Heart left ventricle (tissue), 16 donors: ENCODE data around the gene C3orf38. TPM values are rescaled to one million over a fixed set of nuclear protein-coding genes. Genes with fewer than 3 reads are reported as not detected.
"Not testable (repeated sequence)": the region's sequence is repeated elsewhere in the genome, so short reads cannot be mapped to it uniquely, and the experiment has no call there.

ENCODE experiments used
- ATAC-seq, 4 donors: fragments of 200-7000 bp; cut with Tn5 transposase; one replicate each; pipeline ENCODE4 v1.9.1; 2020 to 2022; ENCODE audit warnings: moderate library complexity in 4 of 4, mild to moderate bottlenecking in 3 of 4, moderate number of reproducible peaks in 1 of 4
- DNase-seq, 5 donors: peaks; one replicate each; pipeline ENCODE4 v3.0.0-alpha.2; 2020
- H3K27ac ChIP-seq, 12 donors: fragments of 200-600 bp; sonication (generic) in 4 of 12; one replicate each; pipeline versions ENCODE4 v1.5.0 to v1.8.0; 2016 to 2022; ENCODE audit warnings: mild to moderate bottlenecking in 2 of 12
- H3K27me3 ChIP-seq, 9 donors: fragments of 200-600 bp; sonication (generic) in 2 of 9; one replicate each; pipeline versions ENCODE4 v1.5.1 to v1.8.0; 2016 to 2022; ENCODE audit warnings: mild to moderate bottlenecking in 3 of 9
- H3K36me3 ChIP-seq, 9 donors: fragments of 200-600 bp; sonication (generic) in 2 of 9; one replicate each; pipeline versions ENCODE4 v1.5.0 to v1.8.0; 2018 to 2022; ENCODE audit warnings: mild to moderate bottlenecking in 2 of 9
- H3K4me1 ChIP-seq, 12 donors: fragments of 200-600 bp; sonication (generic) in 4 of 12; one replicate each; pipeline versions ENCODE4 v1.5.0 to v1.8.0; 2016 to 2022; ENCODE audit warnings: mild to moderate bottlenecking in 3 of 12
- H3K4me3 ChIP-seq, 12 donors: fragments of 200-600 bp; sonication (generic) in 4 of 12; one replicate each; pipeline versions ENCODE4 v1.5.0 to v1.8.0; 2017 to 2022; ENCODE audit warnings: mild to moderate bottlenecking in 9 of 12, moderate library complexity in 4 of 12
- H3K9me3 ChIP-seq, 12 donors: fragments of 200-600 bp; sonication (generic) in 4 of 12; one replicate each; pipeline versions ENCODE4 v1.5.0 to v1.8.0; 2016 to 2022; ENCODE audit warnings: mild to moderate bottlenecking in 1 of 12
- CTCF ChIP-seq, 12 donors: fragments of 200-600 bp; sonication (generic) in 4 of 12; IDR thresholded peaks; one replicate each; pipeline versions ENCODE4 v1.5.0 to v1.8.0; 2018 to 2022; ENCODE audit warnings: antibody characterized with exemption in 12 of 12, mild to moderate bottlenecking in 5 of 12
- POLR2A ChIP-seq, 2 donors: fragments of 450-650 bp; IDR thresholded peaks; one replicate each; pipeline ENCODE4 v1.6.1; 2017; ENCODE audit warnings: antibody characterized with exemption in 2 of 2, mild to moderate bottlenecking in 2 of 2, moderate library complexity in 2 of 2
- whole genome bisulfite sequencing, 4 donors: extraction: QIAGEN DNeasy Blood & Tissue Kit in 2 of 4; methylation state at CpG; one replicate each; pipeline versions ENCODE4 v1.1.5 to v1.1.7; 2013 to 2018; 5-methylcytosine and 5-hydroxymethylcytosine counted together
- intact Hi-C, 10 donors: fragments of 100-400 bp; cut with DNase I; formaldehyde crosslinking; loops; one replicate each; pipeline versions ENCODE4 v1.11.1 to v1.14.2; 2022
- polyA plus RNA-seq, 2 donors: library from polyadenylated mRNA; stranded (reverse); fragments of 200-250 nt; gene quantifications; one replicate each; pipeline ENCODE4 v1.2.3, GENCODE V29; 2013
- total RNA-seq, 9 donors: library from RNA; depleted of rRNA in 2 of 9; stranded (reverse); fragments of >200 nt in 2 of 9; fragmentation: NEBNext Ultra II Directional in 3 of 9; extraction: Animal tissue kit (Norgen Biotek cat#: 25700) in 3 of 9; gene quantifications; one replicate each; pipeline versions ENCODE4 v1.1.0 to v1.2.4, GENCODE V29; 2016 to 2023
- donor health status: ischemic (EF 13 %, LVEDD 7.1; RV severe dilation, severe dysfunction).
- donor health status: healthy with polysubstance abuse.
- donor health status: DM: no; HTN: yes; CAD: no.
- donor health status: DM: no; HTN: no; CAD: no.
- donor health status: ischemic (EF 25% LVEDD 6.9; RV normal size, moderate dysfunction).
- donor health status: ischemic (EF 25% LVEDD 5.7; RV mildly dilated, moderate dysfunction).
- donor health status: healthy.
- donor health status: DM: yes; HTN: yes; CAD: no.
- donor health status: ischemic (EF 35%, LVEDD 5.7; RV mildly dilated, moderate dysfunction).
- donor health status: nonischemic (EF 11% LVEDD 7.7; RV severe dilation, severe dysfunction).
- donor health status: DM: yes; HTN: yes; CAD: no.
- donor health status: PGD.
- donor health status: ischemic (EF 29% LVEDD 5.4; RV normal size, mild dysfunction).
- donor health status: nonischemic (EF 23%, LVEDD 6.1; RV moderate dilation, normal function).

Gene C3orf38
- total and polyA plus RNA-seq, 11 donors: 4.3 to 21.5 (median 12.8) TPM

- H3K9me3 ChIP-seq: no peaks in the 10 kb centered on the region
- H3K27me3 ChIP-seq: no peaks in the 10 kb centered on the region
- DNase-seq (no peak), ATAC-seq (no peak)
- TF ChIP-seq CTCF (IDR thresholded peaks at IDR 0.05): no peak
- TF ChIP-seq POLR2A (IDR thresholded peaks at IDR 0.05): no peak
- H3K4me3 ChIP-seq: no peak overlapping the region
- WGBS, 4 donors: 90 to 94% (median 93%) methylated on average over 6 of the region's 6 CpGs
- intact Hi-C loops: no loop called here
- H3K4me1 ChIP-seq: no peaks in the 10 kb centered on the region
- H3K36me3 ChIP-seq: peaks cover 0 to 19% (median 3%) of the 10 kb centered on the region in 9 donors
- H3K27ac ChIP-seq: no peak overlapping the region
Observed at GRCh38 chr3:88167173-88167572, 17.4 kb downstream of the C3orf38 start.

GRCh38 chr3:88167704-88168103, 17.9 kb downstream of the C3orf38 start:
- 94 to 98% (median 96%) methylated on average over 2 of the region's 2 CpGs for WGBS, 4 donors
- Histone ChIP-seq H3K9me3 (no peaks in the 10 kb centered on the region), H3K4me1 (no peaks in the 10 kb centered on the region), H3K4me3 (no peak overlapping the region), H3K27ac (no peak overlapping the region), H3K27me3 (no peaks in the 10 kb centered on the region), H3K36me3 (peaks cover 0 to 15% (median 0%) of the 10 kb centered on the region in 9 donors)
- intact Hi-C loops: no loop called here
- DNase-seq (no peak), ATAC-seq (no peak)
- no peak for TF ChIP-seq POLR2A (IDR thresholded peaks at IDR 0.05)
- TF ChIP-seq CTCF (IDR thresholded peaks at IDR 0.05): no peak

GRCh38 chr3:88168171-88168570, 18.4 kb downstream of the C3orf38 start:
- Histone ChIP-seq H3K36me3 (peaks cover 0 to 11% (median 0%) of the 10 kb centered on the region in 9 donors), H3K27me3 (no peaks in the 10 kb centered on the region), H3K9me3 (no peaks in the 10 kb centered on the region), H3K27ac (no peak overlapping the region), H3K4me1 (no peaks in the 10 kb centered on the region), H3K4me3 (no peak overlapping the region)
- TF ChIP-seq POLR2A (IDR thresholded peaks at IDR 0.05) (no peak), CTCF (IDR thresholded peaks at IDR 0.05) (no peak)
- ATAC-seq (no peak), DNase-seq (no peak)
- intact Hi-C loops: no loop called here
- WGBS, 4 donors: 80 to 86% (median 84%) methylated on average over 5 of the region's 5 CpGs

GRCh38 chr3:88180398-88180999, 30.7 kb downstream of the C3orf38 start:
- Histone ChIP-seq H3K4me3 (no peak overlapping the region), H3K9me3 (peaks cover 0 to 4% (median 0%) of the 10 kb centered on the region in 12 donors), H3K27me3 (no peaks in the 10 kb centered on the region), H3K4me1 (no peaks in the 10 kb centered on the region), H3K27ac (no peak overlapping the region), H3K36me3 (no peaks in the 10 kb centered on the region)
- DNase-seq: no peak
- intact Hi-C loops: loop anchor here in 3 of 10 donors (5.0 to 10.0 kb wide), 2 partner anchors 826 to 828 kb away; no protein-coding TSS in a partner anchor
- no peak for TF ChIP-seq POLR2A (IDR thresholded peaks at IDR 0.05)
- peak in 10 of 12 donors; percentile 15 to 68 (median 28) for TF ChIP-seq CTCF (IDR thresholded peaks at IDR 0.05)
- 61 to 68% (median 62%) methylated on average over 4 of the region's 4 CpGs for WGBS, 4 donors
- ATAC-seq: no peak

GRCh38 chr3:88182165-88182918, 32.6 kb downstream of the C3orf38 start:
- not testable (repeated sequence) for H3K27ac ChIP-seq, H3K27me3 ChIP-seq, H3K4me3 ChIP-seq, DNase-seq, H3K4me1 ChIP-seq, ATAC-seq, H3K36me3 ChIP-seq
- WGBS, 4 donors: 88 to 92% (median 89%) methylated on average over 7 to 9 of the region's 9 CpGs
- peaks cover 0 to 19% (median 0%) of the 10 kb centered on the region in 12 donors for H3K9me3 ChIP-seq
- intact Hi-C loops: loop anchor here in 3 of 10 donors (5.0 to 10.0 kb wide), 2 partner anchors 828 to 830 kb away; no protein-coding TSS in a partner anchor
